ENCODE measurements around the gene MOSMO.
"Not testable (repeated sequence)": the region's sequence is repeated elsewhere in the genome, so short reads cannot be mapped to it uniquely, and the experiment has no call there.

Gene MOSMO

GRCh38 chr16:22001591-22001990 is 6.3 kb upstream of the MOSMO start:
- peak; percentile 76 for DNase-seq (ENCODE audit: low read depth)
- peak overlapping the region; percentile 40 for H3K4me3 ChIP-seq (replicated peaks; ENCODE audit: low read depth, low read length)
- TF ChIP-seq CTCF (IDR thresholded peaks at IDR 0.05; ENCODE audit: low read length, missing control alignments), result no peak

- DNase-seq (ENCODE audit: low read depth); H3K4me3 ChIP-seq (replicated peaks; ENCODE audit: low read depth, low read length): not testable (repeated sequence)
Measured at GRCh38 chr16:22002047-22002446, 5.9 kb upstream of the MOSMO start.

- no peak for DNase-seq (ENCODE audit: low read depth)
- H3K4me3 ChIP-seq (replicated peaks; ENCODE audit: low read depth, low read length), result no peak overlapping the region
- TF ChIP-seq CTCF (IDR thresholded peaks at IDR 0.05; ENCODE audit: low read length, missing control alignments), result no peak
Measured at GRCh38 chr16:22003195-22003594, 4.7 kb upstream of the MOSMO start.

- DNase-seq (ENCODE audit: low read depth), result no peak
- no peak overlapping the region for H3K4me3 ChIP-seq (replicated peaks; ENCODE audit: low read depth, low read length)
- TF ChIP-seq CTCF (IDR thresholded peaks at IDR 0.05; ENCODE audit: low read length, missing control alignments), result no peak
Measured at GRCh38 chr16:22004341-22004740, 3.6 kb upstream of the MOSMO start.

- no peak overlapping the region for H3K4me3 ChIP-seq (replicated peaks; ENCODE audit: low read depth, low read length)
- TF ChIP-seq CTCF (IDR thresholded peaks at IDR 0.05; ENCODE audit: low read length, missing control alignments), result no peak
- DNase-seq (ENCODE audit: low read depth), result no peak
Measured at GRCh38 chr16:22005746-22006145, 2.2 kb upstream of the MOSMO start.

- no peak for DNase-seq (ENCODE audit: low read depth)
- H3K4me3 ChIP-seq (replicated peaks; ENCODE audit: low read depth, low read length), result no peak overlapping the region
- TF ChIP-seq CTCF (IDR thresholded peaks at IDR 0.05; ENCODE audit: low read length, missing control alignments), result no peak
Measured at GRCh38 chr16:22006636-22007035, 1.3 kb upstream of the MOSMO start.

- no peak for DNase-seq (ENCODE audit: low read depth)
- peak overlapping the region; percentile 77 for H3K4me3 ChIP-seq (replicated peaks; ENCODE audit: low read depth, low read length)
- no peak for TF ChIP-seq CTCF (IDR thresholded peaks at IDR 0.05; ENCODE audit: low read length, missing control alignments)
Measured at GRCh38 chr16:22007159-22007508, 777 bp upstream of the MOSMO start.
